ENCODE results near the gene TP73. TPM values are rescaled to one million over a fixed set of nuclear protein-coding genes. Genes with fewer than 3 reads are reported as not detected.

TP73 gene
- total RNA-seq, 1 experiment from 2014 or later = 11.9 TPM

DNA sequence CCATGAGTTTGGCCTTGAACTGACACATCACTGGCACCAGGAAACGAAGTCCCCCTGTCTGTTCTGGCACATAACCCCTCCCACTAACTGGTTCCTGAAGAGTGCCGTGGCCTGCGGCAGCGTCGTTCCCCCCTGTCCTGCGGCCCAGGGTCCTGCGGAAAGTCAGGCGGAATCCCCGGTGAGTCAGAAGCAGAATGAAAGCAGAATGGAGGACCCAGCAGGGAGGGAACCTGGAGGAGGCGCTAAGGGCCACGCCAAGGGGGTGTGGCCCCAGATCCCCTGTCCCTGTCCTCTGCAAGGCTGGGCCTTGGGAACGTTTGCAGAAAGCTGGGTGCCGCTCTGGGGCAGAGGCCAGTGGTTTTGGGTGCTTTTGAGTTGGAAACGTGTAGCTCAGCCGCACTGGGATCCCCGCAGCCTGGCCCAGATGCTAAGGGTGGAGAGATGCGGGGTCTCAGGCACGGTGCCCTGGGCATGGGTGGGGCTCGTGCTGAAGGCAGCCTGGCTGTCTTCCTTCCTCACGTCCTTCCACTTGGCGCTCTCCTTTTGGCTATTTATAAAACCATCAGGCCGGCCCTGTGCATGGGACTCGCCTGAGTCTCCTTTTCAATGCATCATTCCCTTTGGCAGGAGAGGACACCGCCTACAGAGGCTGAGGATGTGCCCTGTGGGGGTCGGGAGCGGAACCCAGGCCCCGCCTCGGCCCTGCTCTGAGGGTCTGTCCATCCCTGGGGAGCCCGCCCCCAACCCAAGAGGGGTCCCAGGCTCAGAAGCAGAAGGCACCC lies 36.2 kb downstream of the TP73 start:
- no peak for DNase-seq
- ChIA-PET POLR2A (no interaction called here), CTCF (no interaction called here)
- no peaks in the 10 kb centered on the region for H3K4me1 ChIP-seq
- H3K9me3 ChIP-seq = no peaks in the 10 kb centered on the region
- intact Hi-C loops (cut with micrococcal nuclease; ENCODE audit: unreplicated experiment) = no loop called here
- no peaks in the 10 kb centered on the region for H3K9me3 Mint-ChIP-seq (ENCODE audit: unreplicated experiment)
- H3K36me3 ChIP-seq (ENCODE audit: control insufficient read depth, insufficient read depth, low read length) = no peaks in the 10 kb centered on the region
- no peaks in the 10 kb centered on the region for H3K36me3 Mint-ChIP-seq (ENCODE audit: insufficient read depth, unreplicated experiment)
- H3K27me3 Mint-ChIP-seq (ENCODE audit: insufficient read depth, unreplicated experiment) = no peaks in the 10 kb centered on the region
- TF ChIP-seq CTCF (IDR thresholded peaks at IDR 0.05; ENCODE audit: insufficient read depth in 1 of 2, low read depth in 1 of 2, low read length in 1 of 2, severe bottlenecking in 1 of 2, unreplicated experiment in 1 of 2) = no peak
- no peak overlapping the region for H3K4me3 ChIP-seq (ENCODE audit: low read depth, low read length)
- H3K27me3 ChIP-seq (replicated peaks; ENCODE audit: control insufficient read depth, insufficient read depth, low read length) = no peaks in the 10 kb centered on the region
- BruUV-seq (replicated peaks) = no TSS peak
- H3K4me3 Mint-ChIP-seq (ENCODE audit: unreplicated experiment) = no peak overlapping the region
- no peaks in the 10 kb centered on the region for H3K4me1 Mint-ChIP-seq (ENCODE audit: low read depth, unreplicated experiment)
- H3K27ac Mint-ChIP-seq (ENCODE audit: unreplicated experiment) = no peak overlapping the region

- no peaks in the 10 kb centered on the region for H3K4me1 Mint-ChIP-seq (ENCODE audit: low read depth, unreplicated experiment)
- BruUV-seq (replicated peaks) = no TSS peak
- Histone ChIP-seq H3K4me3 (ENCODE audit: low read depth, low read length) (no peak overlapping the region), H3K4me1 (no peaks in the 10 kb centered on the region), H3K9me3 (no peaks in the 10 kb centered on the region), H3K27me3 (replicated peaks; ENCODE audit: control insufficient read depth, insufficient read depth, low read length) (no peaks in the 10 kb centered on the region), H3K36me3 (ENCODE audit: control insufficient read depth, insufficient read depth, low read length) (no peaks in the 10 kb centered on the region)
- no peak for TF ChIP-seq CTCF (IDR thresholded peaks at IDR 0.05; ENCODE audit: insufficient read depth in 1 of 2, low read depth in 1 of 2, low read length in 1 of 2, severe bottlenecking in 1 of 2, unreplicated experiment in 1 of 2)
- no peak overlapping the region for H3K4me3 Mint-ChIP-seq (ENCODE audit: unreplicated experiment)
- intact Hi-C loops (cut with micrococcal nuclease; ENCODE audit: unreplicated experiment) = no loop called here
- no peaks in the 10 kb centered on the region for H3K36me3 Mint-ChIP-seq (ENCODE audit: insufficient read depth, unreplicated experiment)
- CTCF ChIA-PET = no interaction called here
- no peak overlapping the region for H3K27ac Mint-ChIP-seq (ENCODE audit: unreplicated experiment)
- no peaks in the 10 kb centered on the region for H3K9me3 Mint-ChIP-seq (ENCODE audit: unreplicated experiment)
- no peaks in the 10 kb centered on the region for H3K27me3 Mint-ChIP-seq (ENCODE audit: insufficient read depth, unreplicated experiment)
- DNase-seq = no peak
- POLR2A ChIA-PET = no interaction called here
These were observed 36.9 kb downstream of the TP73 start for GRCh38 chr1:3689138-3689750.

GRCh38 chr1:3690282-3691065 lies 38.2 kb downstream of the TP73 start:
- Mint-ChIP-seq H3K4me3 (ENCODE audit: unreplicated experiment) (no peak overlapping the region), H3K36me3 (ENCODE audit: insufficient read depth, unreplicated experiment) (no peaks in the 10 kb centered on the region), H3K4me1 (ENCODE audit: low read depth, unreplicated experiment) (no peaks in the 10 kb centered on the region), H3K27me3 (ENCODE audit: insufficient read depth, unreplicated experiment) (no peaks in the 10 kb centered on the region), H3K27ac (ENCODE audit: unreplicated experiment) (no peak overlapping the region), H3K9me3 (ENCODE audit: unreplicated experiment) (no peaks in the 10 kb centered on the region)
- CTCF ChIA-PET = no interaction called here
- H3K4me1 ChIP-seq = no peaks in the 10 kb centered on the region
- no peak overlapping the region for H3K4me3 ChIP-seq (ENCODE audit: low read depth, low read length)
- no peaks in the 10 kb centered on the region for H3K9me3 ChIP-seq
- no peak for TF ChIP-seq CTCF (IDR thresholded peaks at IDR 0.05; ENCODE audit: insufficient read depth in 1 of 2, low read depth in 1 of 2, low read length in 1 of 2, severe bottlenecking in 1 of 2, unreplicated experiment in 1 of 2)
- POLR2A ChIA-PET = no interaction called here
- intact Hi-C loops (cut with micrococcal nuclease; ENCODE audit: unreplicated experiment) = no loop called here
- BruUV-seq (replicated peaks) = no TSS peak
- DNase-seq = no peak
- no peaks in the 10 kb centered on the region for H3K27me3 ChIP-seq (replicated peaks; ENCODE audit: control insufficient read depth, insufficient read depth, low read length)
- no peaks in the 10 kb centered on the region for H3K36me3 ChIP-seq (ENCODE audit: control insufficient read depth, insufficient read depth, low read length)
